ELF-1 (cell line): Measurements from ENCODE around the gene TM9SF1.

ENCODE experiments used
- DNase-seq: peaks from one replicate; pipeline ENCODE4 v3.0.0-alpha.2; 2016; ENCODE audit warnings: low read depth, low spot score

The TM9SF1 gene, protein sequence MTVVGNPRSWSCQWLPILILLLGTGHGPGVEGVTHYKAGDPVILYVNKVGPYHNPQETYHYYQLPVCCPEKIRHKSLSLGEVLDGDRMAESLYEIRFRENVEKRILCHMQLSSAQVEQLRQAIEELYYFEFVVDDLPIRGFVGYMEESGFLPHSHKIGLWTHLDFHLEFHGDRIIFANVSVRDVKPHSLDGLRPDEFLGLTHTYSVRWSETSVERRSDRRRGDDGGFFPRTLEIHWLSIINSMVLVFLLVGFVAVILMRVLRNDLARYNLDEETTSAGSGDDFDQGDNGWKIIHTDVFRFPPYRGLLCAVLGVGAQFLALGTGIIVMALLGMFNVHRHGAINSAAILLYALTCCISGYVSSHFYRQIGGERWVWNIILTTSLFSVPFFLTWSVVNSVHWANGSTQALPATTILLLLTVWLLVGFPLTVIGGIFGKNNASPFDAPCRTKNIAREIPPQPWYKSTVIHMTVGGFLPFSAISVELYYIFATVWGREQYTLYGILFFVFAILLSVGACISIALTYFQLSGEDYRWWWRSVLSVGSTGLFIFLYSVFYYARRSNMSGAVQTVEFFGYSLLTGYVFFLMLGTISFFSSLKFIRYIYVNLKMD

DNA sequence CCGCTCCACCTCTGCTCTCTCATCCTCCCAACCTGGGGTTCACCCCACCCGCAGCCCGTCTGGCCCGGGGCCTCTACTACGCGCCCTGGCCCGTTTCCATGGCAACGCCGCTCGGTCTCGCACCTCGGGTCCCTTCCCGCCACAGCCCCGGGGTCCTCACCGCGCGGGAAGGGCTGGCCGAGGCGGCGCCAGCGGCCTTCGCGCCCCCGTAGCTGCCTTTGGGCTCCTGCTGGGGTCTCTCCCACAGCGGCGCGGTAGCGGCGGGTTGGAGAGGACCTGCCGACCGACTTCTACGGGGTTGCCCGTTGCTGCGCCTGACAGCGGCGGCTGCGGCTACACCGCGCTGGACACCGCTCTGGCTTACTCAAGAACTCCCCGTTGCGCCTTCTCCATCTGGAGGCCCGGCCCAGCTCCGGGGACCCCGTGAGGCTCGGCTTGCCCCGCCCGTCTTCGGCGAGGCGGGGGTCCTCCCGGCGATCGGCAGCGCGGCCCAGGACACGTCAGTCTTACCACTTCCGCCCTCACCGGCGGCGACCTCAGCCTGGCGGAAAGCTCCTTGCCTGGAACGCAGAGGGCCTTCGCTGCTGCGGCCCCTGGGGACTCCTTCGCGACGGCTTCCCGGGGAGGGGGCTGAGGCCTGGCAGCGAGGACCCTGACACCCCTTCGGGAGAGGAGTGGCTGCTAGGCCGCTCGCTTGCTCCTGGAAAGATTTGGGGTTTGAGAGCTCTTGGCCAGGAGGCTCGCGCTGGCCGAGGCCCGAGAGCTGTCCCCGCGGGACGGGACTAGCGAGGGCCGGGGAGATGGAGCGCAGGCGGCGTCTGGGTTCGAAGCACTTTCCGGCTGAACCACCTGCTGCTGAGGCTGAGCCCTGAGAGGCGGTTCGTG is at the start of gene TM9SF1:
TM9SF1 (minus strand) TSS at position 256 of the 885 bp plus-strand sequence. CDS start 422 bp downstream, outside the sequence.
- peak; percentile 92 for DNase-seq

DNA sequence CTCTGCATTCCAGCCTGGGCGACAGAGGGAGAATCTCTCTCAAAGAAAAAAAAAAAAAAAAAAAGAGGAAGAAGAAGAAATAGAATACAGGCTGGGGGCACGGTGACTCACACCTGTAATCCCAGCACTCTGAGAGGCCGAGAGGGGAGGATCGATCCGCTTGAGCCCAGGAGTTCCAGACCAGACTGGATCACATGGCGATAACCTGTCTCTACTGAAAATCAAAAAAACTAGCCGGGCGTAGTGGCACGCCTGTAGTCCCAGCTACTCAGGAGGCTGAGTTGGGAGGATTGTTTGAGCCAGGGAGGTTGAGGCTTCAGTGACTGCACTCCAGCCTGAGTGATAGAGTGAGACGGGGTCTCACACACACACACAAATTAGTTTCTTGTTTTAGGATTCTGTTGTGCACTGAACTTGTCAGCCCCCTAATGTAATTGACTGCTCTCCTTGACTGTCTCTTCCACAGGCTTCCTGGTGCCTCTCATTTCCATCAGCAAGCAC is 48.1 kb upstream of the TM9SF1 start:
- DNase-seq, result no peak

DNA sequence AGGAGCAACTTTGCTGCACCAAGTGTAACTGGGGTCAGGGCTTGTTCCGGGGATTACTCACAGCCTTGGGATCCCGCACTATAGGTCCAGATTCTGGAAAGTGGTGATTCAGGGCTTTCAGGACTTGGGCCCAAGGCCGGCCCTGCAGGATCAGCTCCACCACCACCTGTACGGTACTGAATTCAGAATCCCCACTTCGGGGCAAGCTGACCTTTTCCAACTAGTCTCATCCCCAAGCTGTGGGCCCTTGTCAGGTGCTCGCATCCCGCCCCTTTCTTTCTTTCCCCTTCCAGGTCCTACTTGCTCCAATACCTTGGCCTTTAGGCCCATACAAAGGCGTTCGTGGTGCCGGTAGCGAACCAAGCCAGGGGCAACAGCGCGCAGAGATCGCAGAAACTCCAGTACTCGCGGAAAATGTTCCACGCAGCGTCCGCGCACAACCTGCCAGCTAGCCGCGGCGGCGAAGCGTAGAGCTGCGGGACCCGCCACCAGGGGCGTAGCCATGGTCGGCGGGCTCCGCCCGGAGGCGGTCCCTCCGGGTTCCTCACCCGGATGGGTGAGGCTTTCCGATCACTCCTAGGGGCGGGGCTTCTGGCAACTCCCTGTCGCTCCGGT is 46.7 kb upstream of the TM9SF1 start:
- DNase-seq, result peak; percentile 97

DNA sequence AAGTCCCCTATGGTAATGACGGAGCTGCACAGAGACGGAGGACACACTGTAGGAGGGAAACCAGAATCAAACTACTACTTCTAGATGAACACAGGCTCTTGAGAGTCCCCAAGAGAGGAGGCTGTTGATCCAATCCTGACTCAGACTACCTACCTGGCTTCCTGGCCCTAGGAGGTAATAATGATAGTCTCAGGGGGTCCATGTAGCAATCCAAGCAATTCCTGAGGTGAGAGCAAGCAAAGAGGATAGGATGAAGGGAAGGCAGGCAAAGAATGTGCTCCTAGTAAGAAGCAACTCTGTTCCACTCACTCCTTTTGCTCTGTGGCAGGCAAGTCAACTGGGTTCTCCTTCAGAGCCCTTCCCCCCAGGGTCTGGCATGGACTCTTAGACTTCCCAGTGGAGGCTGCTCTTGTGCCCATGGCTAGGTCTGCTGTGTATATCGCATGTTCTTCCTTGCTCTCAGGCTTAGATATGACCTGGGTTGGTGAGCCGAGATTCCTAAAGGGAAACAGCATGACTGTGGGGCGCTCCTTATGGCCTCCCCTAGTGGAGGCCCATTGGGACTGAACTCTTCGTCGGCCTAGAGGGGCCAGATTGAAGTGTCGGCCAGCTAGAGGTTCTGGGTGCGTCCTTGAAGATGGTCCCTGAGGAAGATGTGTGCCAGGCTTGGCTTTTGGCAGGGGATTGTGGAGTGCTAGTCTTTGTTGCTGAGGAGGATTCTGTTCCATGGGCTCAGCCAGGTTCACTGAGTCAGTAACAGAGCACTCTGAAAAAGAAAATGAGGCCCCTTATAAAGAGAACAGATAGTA is 45.1 kb upstream of the TM9SF1 start:
- no peak for DNase-seq

DNA sequence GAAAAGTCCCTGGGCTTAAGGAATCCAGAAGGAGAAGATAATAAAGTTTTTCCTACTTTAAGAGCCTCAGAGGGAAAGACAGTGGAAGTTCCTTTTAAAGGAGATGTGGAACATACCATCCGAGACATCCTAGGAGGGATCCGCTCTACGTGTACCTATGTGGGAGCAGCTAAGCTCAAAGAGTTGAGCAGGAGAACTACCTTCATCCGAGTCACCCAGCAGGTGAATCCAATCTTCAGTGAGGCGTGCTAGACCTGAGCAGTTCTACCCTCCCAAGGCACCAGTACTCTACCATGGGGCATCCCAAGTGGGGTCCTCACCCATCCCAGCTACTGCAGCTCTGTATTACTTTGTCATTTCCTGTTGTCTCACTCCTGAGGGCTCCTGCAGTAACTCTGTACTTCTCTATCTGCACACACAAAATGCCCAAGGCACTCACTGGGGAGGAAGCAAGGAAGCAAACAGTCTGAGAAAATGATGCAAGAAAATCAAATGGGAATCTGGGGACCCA is 43.3 kb upstream of the TM9SF1 start:
- DNase-seq, result no peak

DNA sequence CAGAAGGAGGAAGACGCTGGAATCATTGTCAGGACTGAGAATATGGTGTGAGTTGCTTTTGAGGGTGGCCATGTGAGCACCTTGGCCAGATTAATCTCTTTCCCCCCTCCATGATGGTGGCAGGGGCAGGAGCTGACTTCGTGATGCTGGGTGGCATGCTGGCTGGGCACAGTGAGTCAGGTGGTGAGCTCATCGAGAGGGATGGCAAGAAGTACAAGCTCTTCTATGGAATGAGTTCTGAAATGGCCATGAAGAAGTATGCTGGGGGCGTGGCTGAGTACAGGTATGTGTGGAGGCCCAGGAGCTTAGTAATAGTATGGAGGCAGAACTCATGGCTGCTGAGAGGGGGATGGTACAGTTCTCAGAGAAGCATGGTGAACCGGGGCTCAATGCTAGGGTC is 42.9 kb upstream of the TM9SF1 start:
- no peak for DNase-seq

DNA sequence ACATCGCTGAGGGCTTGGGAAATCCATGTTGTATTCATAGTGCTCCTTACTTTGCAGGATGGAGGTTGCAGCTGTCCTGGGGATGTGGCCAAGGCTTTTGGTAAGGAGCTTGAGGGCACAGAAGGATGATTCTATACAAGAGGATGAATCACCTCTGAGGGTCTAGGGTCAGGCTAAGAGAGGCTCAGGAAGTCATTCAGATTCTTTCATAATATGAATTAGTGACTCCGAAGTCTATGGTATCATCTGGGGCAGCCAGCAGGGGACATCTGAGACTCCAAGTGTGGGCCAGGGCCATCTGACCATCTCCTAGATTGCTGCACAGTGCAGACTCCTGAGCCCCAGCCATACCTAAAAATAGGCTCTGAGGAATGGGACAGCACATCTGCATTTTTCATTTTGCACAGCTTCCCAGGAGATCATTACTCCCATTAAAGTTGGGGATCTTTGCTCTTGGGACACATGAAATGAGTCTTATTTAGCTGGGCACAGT is 42.3 kb upstream of the TM9SF1 start:
- no peak for DNase-seq

DNA sequence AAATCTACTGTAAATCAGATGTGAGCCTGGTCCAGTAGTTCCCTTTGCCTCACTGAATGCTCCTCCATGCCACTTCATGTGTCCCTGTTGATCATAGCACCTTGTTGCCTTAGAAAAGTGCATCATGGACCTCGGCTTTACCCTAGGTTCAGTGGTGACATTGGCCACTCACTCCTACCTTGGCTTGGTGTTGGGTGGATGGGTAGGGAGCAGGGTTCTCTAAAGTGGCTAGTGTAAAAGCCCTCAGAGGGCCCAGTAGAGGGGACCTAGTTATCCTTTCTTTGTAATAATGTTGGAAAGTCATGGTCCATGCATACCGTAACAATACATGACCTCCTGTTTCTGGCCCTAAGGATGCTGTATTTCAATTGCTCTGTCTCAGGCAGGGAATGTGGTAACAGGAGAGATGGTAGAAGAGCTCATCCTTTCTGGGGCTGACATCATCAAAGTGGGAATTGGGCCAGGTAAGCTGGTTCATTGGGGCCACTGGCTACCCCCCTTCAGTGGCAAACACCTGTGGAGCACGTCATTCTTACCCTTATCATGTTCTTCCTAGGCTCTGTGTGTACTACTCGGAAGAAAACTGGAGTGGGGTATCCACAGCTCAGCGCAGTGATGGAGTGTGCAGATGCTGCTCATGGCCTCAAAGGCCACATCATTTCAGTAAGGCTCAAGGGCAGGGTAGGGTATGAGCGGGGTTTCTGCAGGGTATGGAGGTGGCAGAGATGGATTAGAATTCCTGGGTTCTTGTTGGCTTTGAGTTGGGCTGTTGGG is 41.6 kb upstream of the TM9SF1 start:
- DNase-seq, result no peak

DNA sequence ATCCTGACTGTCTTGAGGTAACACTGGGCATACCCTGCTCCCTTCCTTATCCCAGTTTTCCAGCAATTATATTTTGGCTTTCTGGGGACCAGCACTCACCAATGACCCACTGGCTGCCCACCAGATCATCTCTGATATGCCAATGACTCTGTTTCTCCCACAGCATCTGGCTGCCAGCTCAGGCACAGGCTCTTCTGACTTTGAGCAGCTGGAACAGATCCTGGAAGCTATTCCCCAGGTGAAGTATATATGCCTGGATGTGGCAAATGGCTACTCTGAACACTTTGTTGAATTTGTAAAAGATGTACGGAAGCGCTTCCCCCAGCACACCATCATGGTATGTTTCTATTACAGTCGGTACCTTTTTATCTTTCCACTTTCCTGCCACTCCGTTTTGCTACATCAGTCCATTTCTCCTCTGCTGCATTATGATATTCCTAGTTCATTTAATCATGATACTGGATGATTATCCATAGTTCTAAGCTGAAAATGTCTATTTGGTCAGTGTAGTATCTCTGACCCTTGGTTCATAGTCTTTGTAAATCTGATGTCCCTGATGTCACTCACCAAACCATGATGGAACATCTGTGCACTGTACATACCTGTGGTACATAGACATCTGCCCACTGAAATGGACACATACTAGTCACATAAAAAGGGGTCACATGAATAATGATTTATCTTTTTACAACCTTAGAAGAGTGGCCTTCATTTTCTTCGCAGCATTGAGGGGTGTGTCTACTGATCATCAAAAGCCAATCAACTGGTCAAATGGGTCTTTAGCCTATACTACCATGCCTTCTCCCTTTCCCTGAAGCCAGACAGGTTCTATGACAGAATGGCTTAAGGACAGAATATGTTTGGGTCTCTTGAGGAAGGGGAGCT is 40.8 kb upstream of the TM9SF1 start:
- no peak for DNase-seq

DNA sequence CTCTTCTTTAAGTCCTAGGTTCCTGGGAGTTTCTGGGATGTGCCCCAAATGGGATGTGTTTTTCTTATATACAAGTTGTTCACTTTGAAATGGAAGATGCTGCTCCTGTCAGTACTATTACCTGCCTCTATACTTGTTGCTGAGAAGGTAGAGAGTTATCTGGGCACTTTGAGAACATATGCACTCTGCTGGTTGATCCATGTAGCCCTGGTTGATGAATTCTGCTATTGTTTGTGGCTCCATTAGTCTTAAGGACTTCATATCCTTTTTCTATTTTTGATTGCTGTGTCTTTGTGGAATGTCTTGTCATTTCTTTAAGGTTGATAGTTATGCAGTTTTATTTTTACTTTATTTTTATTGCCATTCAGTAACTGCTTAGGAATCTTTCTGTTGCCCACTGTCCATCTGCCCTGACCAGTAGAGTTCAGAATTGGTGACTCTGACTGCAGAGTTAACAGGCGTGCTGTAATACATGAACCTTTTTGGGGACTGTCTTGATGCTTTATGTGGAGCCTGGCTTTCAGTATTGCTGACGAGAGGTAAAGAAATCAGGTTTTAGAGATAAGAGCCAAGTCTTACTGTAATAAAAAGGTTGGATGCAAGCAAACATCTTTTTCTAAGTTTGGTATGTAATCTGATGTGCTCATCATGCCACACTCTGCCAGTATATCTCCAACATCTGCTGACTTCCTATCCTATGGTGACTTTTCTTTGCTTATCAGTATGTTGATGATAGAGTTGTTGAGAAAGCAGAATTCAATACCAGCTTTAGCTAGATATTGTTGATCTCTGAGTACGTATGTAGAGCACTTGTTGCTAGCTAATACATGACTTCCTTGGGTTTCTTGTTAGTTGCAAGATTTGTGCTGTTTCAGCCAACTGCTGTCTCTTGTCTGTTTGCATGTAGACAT is 39.1 kb upstream of the TM9SF1 start:
- no peak for DNase-seq

DNA sequence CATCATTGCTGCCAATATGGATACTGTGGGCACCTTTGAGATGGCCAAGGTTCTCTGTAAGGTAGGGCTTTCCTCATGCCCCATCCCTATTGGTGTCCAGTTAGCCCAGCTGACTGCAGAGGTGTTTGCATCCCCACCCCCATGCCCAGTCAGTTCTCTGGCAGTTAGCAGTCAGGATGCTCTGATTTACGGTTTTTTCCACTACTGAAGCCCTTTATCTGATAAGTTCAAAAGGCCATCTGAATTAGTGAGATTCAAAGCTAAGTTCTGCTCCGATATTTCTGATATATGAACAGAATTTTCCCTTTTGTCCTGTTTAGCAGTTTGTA is 38.3 kb upstream of the TM9SF1 start:
- no peak for DNase-seq

DNA sequence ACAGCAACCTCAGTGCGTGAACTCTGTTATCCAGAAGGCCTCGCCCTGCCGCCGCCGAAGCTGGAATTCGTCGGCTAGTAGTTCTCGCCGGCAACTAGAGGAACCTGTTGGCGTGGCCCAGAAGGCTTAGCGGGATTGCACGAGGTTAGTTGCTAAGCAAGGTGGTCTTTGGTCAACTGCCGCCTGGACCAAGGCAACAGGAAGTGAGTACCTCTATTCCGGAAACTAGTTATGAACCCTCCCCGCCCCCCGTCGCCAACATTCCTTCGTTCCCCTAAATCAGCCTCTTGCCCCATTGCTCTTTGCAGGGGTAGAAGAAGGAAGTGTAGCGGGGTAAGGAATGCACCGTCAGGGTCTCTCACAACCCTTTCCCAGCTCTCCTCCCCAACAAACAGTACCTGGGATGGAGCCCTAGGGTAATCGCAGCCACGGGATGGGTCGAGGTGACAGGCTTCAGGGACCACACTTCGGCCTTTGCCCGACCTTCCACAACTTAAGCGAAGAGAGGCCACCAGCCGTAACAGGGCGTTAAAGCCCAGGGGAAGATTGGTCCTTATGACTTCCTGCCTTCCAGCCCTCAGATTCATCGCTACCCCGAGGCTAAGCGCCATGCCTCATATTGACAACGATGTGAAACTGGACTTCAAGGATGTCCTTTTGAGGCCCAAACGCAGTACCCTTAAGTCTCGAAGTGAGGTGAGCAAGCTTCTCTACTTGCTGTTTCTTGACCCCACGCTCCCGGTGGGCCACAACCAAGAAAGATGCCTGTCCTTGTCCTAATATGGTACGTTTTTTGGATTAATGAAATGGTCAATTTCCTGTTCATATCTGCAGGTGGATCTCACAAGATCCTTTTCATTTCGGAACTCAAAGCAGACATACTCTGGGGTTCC is 37.6 kb upstream of the TM9SF1 start, which contains the start of gene GMPR2:
GMPR2 (plus strand) TSS at position 285 of the 893 bp plus-strand sequence; CDS start at position 610, 325 bp downstream.
- no peak for DNase-seq

DNA sequence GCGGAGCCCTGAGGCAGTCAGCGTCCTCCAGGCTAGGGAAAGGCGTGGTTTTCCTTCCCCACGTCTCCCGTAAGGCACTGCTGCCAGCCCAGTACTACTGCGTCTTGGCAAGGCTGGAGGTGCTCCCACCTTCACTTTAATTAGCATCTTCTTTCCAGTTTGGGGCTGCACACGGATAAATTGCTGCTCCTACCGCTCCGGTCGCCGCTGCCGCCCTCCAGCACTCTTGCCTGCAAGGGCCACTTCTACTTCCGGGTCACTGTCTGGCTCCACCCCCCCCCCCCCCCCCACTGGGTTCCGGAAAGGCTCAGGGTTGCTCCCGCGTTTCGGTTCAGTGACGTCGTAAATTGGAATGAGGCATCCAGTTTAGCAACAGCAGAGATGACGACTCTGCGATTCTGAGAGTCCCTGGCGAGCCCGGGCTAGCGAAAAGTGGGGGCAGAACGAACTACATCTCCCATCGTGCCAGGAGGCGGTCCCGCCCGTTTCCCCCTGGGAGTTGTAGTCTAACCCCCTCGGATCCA is 36.9 kb upstream of the TM9SF1 start, which contains the start of gene NEDD8:
NEDD8 (minus strand) TSS at position 247 of the 524 bp plus-strand sequence; CDS start at position 147, 100 bp downstream.
- DNase-seq, result peak; percentile 95

DNA sequence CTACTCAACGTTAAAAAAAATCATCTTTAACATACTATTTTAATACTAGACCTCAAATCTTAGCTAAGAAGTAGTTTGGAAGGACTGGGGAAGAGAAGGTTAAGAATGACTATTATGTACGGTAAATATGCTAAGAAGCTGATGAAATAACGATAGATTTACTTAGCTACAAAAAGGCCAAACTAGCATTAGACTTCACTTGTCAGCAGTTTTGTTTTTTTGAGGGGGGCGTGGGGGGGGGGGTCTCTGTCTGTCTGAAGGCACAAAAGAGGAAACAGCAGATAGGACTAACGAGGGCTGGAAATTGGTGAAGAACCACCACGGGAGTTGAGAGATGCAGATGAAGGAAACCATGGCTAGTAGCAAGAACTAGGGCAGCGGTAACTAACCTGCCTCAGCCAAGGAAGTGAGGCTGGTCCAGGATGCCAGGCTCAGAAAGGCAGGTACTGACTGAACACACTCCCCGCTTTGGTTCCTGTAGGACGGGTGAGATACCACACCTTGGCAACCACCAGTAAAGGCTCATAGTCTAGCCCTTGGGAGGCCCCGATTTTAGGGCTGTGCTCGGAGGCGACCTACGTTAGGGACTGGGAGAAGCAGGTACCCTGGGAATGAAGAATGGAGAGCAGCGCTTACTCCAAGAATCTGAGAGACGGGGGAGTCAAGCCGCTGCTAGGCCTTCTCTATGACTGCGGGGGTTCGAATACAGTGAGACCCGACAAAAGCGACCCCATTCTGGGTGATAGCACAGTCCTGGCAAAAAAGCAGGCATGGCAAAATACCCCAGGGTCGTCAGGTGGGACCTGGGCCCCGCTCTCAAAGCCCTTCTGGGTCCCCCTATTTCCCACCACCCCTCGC is 36.3 kb upstream of the TM9SF1 start:
- DNase-seq, result no peak

DNA sequence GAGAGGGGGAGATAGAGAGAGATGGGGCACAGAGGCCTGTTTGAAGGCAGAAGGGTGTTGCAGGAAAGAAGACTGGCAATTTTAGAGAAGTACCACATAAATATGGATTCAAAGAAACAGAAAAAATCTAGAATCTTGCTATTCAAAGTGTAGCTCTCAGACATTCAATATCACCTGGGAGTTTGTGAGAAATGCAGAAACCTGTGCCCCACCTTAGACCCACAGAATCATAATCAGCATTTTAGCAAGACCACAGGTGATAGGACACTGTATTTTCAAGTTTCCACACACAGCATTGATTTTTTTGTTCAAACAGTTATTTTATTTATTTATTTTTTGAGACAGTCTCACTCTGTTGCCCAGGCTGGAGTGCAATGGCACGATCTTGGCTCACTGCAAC is 33.7 kb upstream of the TM9SF1 start:
- DNase-seq, result no peak
